Trophoblast cell (in vitro differentiated cells and primary cell): Measurements from ENCODE around the gene RAB7A.
A peak's percentile ranks its signal among the peaks of the same experiment; 100 is the strongest.

Source experiments
- DNase-seq, 2 donors: peaks; one replicate each; pipeline ENCODE4 v3.0.0-alpha.2; 2016
- H2AFZ ChIP-seq: 2 replicates; pipeline ENCODE4 v1.6.1; 2013; ENCODE audit warnings: low read length, moderate library complexity, mild to moderate bottlenecking; ENCODE audit not compliant: insufficient read depth, poor library complexity
- H2AK5ac ChIP-seq: 2 replicates; pipeline ENCODE4 v1.6.1; 2013; ENCODE audit warnings: mild to moderate bottlenecking, low read length
- H2BK120ac ChIP-seq: 2 replicates; pipeline ENCODE4 v1.6.1; 2013; ENCODE audit warnings: low read length, mild to moderate bottlenecking, moderate library complexity; ENCODE audit not compliant: insufficient read depth, poor library complexity
- H2BK12ac ChIP-seq: 2 replicates; pipeline ENCODE4 v1.6.1; 2013; ENCODE audit warnings: mild to moderate bottlenecking, low read length, moderate library complexity
- H2BK5ac ChIP-seq: 2 replicates; pipeline ENCODE4 v1.6.1; 2013; ENCODE audit warnings: low read length, low read depth, moderate library complexity, mild to moderate bottlenecking; ENCODE audit not compliant: poor library complexity
- H3K14ac ChIP-seq: 2 replicates; pipeline ENCODE4 v1.6.1; 2013; ENCODE audit warnings: mild to moderate bottlenecking, low read length
- H3K18ac ChIP-seq: 2 replicates; pipeline ENCODE4 v1.6.1; 2013; ENCODE audit warnings: mild to moderate bottlenecking, low read length
- H3K23ac ChIP-seq: 2 replicates; pipeline ENCODE4 v1.6.1; 2013; ENCODE audit warnings: low read length
- H3K27ac ChIP-seq: 2 replicates; pipeline ENCODE4 v1.5.1; 2013; ENCODE audit warnings: low read depth, mild to moderate bottlenecking, inconsistent platforms, low read length, moderate library complexity
- H3K27me3 ChIP-seq: 2 replicates; pipeline ENCODE4 v1.6.1; 2013; ENCODE audit warnings: inconsistent platforms, mild to moderate bottlenecking, low read length, moderate library complexity; ENCODE audit not compliant: insufficient read depth
- H3K36me3 ChIP-seq, 2 experiments: 1 replicate in 1 of 2; 2 replicates in 1 of 2; pipeline ENCODE4 v1.6.1; 2013; ENCODE audit warnings: low read length in 2 of 2, mild to moderate bottlenecking in 2 of 2, moderate library complexity in 1 of 2; ENCODE audit not compliant: insufficient read depth in 2 of 2, control insufficient read depth in 1 of 2
- H3K4ac ChIP-seq: 2 replicates; pipeline ENCODE4 v1.6.1; 2013; ENCODE audit warnings: low read depth, mild to moderate bottlenecking, low read length, moderate library complexity
- H3K4me1 ChIP-seq, 2 experiments: 1 replicate in 1 of 2; 2 replicates in 1 of 2; pipeline ENCODE4 v1.6.1; 2013; ENCODE audit warnings: low read length in 2 of 2, mild to moderate bottlenecking in 2 of 2, moderate library complexity in 1 of 2; ENCODE audit not compliant: insufficient read depth in 2 of 2, control insufficient read depth in 1 of 2
- H3K4me2 ChIP-seq: 2 replicates; pipeline ENCODE4 v1.6.1; 2013; ENCODE audit warnings: inconsistent platforms, mild to moderate bottlenecking, low read length, moderate library complexity
- H3K4me3 ChIP-seq: 2 replicates; pipeline ENCODE4 v1.5.1; 2013; ENCODE audit warnings: mild to moderate bottlenecking, low read depth, low read length, inconsistent platforms
- H3K79me1 ChIP-seq: one replicate; pipeline ENCODE4 v1.6.1; 2013; ENCODE audit warnings: low read length
- H3K79me2 ChIP-seq: 2 replicates; pipeline ENCODE4 v1.6.1; 2013; ENCODE audit warnings: low read length, mild to moderate bottlenecking; ENCODE audit not compliant: control insufficient read depth, insufficient read depth, poor library complexity
- H3K9ac ChIP-seq: 2 replicates; pipeline ENCODE4 v1.6.1; 2013; ENCODE audit warnings: mild to moderate bottlenecking, low read length
- H3K9me3 ChIP-seq: 2 replicates; pipeline ENCODE4 v1.6.1; 2013; ENCODE audit warnings: low read depth, mild to moderate bottlenecking, control low read depth, inconsistent platforms, low read length; ENCODE audit not compliant: insufficient read depth
- H4K12ac ChIP-seq: 2 replicates; pipeline ENCODE4 v1.6.1; 2013; ENCODE audit warnings: low read depth, mild to moderate bottlenecking, low read length, moderate library complexity
- H4K8ac ChIP-seq: 2 replicates; pipeline ENCODE4 v1.6.1; 2013; ENCODE audit warnings: low read depth, mild to moderate bottlenecking, low read length, moderate library complexity
- H4K91ac ChIP-seq: one replicate; pipeline ENCODE4 v1.6.1; 2013; ENCODE audit warnings: low read depth, mild to moderate bottlenecking, low read length, moderate library complexity
- WGBS: extraction: QIAGEN DNeasy Blood & Tissue Kit; methylation state at CpG from one replicate; pipeline ENCODE4 v1.1.7; 2013; ENCODE audit warnings: missing lambda C conversion rate; ENCODE audit not compliant: insufficient read length, insufficient coverage; ENCODE audit errors: extremely low coverage; 5-methylcytosine and 5-hydroxymethylcytosine counted together

Gene RAB7A

DNA sequence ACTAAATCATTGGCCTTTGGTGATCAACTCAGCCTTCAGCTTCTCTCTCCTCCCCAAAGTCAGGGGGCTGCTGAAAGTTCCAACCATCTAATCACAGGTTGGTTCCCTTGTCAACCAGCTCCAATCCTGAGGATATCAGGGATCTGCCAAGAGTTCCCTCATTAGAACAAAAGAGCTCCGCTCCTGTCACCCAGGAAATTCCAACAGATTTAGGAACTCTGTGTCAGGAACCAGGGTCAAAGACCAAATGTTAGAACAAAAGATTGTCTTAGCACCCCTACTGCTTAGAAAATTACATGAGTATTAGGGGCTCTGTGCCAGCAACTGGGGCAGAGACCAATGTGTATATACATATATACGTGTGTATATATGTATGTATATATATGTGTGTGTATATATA is 32.3 kb upstream of the RAB7A start:
- H3K4ac ChIP-seq, result no peak overlapping the region
- H2BK120ac ChIP-seq, result no peak overlapping the region
- H3K4me3 ChIP-seq, result no peak overlapping the region
- H2AK5ac ChIP-seq, result no peak overlapping the region
- WGBS, result no CpG with 5 or more reads among the region's 2 CpGs
- no peak overlapping the region for H2BK12ac ChIP-seq
- H3K4me1 ChIP-seq, result peaks cover 0 to 4% of the 10 kb centered on the region in 2 experiments
- H3K14ac ChIP-seq, result no peak overlapping the region
- no peak overlapping the region for H3K27ac ChIP-seq
- H4K12ac ChIP-seq, result no peak overlapping the region
- H2AFZ ChIP-seq, result no peak overlapping the region
- no peaks in the 10 kb centered on the region for H3K36me3 ChIP-seq
- H3K18ac ChIP-seq, result no peak overlapping the region
- H4K91ac ChIP-seq, result no peak overlapping the region
- H3K79me1 ChIP-seq, result peaks cover 3% of the 10 kb centered on the region
- no peak overlapping the region for H3K9ac ChIP-seq
- no peak overlapping the region for H3K4me2 ChIP-seq
- DNase-seq, result no peak
- H3K9me3 ChIP-seq, result no peaks in the 10 kb centered on the region
- peaks cover 2% of the 10 kb centered on the region for H3K79me2 ChIP-seq
- no peak overlapping the region for H2BK5ac ChIP-seq
- H4K8ac ChIP-seq, result no peak overlapping the region
- H3K27me3 ChIP-seq, result no peaks in the 10 kb centered on the region
- H3K23ac ChIP-seq, result no peak overlapping the region

GRCh38 chr3:128697341-128697740 is 28.6 kb upstream of the RAB7A start:
- Histone ChIP-seq H3K4ac (no peak overlapping the region), H3K14ac (no peak overlapping the region), H2BK12ac (no peak overlapping the region), H4K91ac (no peak overlapping the region), H3K79me1 (peaks cover 3% of the 10 kb centered on the region), H3K4me3 (no peak overlapping the region), H3K4me1 (peaks cover 0 to 6% of the 10 kb centered on the region in 2 experiments), H4K8ac (no peak overlapping the region), H2BK120ac (no peak overlapping the region), H3K9me3 (no peaks in the 10 kb centered on the region), H3K4me2 (no peak overlapping the region), H3K27ac (no peak overlapping the region), H3K18ac (no peak overlapping the region), H2BK5ac (no peak overlapping the region), H2AK5ac (no peak overlapping the region), H2AFZ (no peak overlapping the region), H3K36me3 (no peaks in the 10 kb centered on the region), H4K12ac (no peak overlapping the region), H3K27me3 (no peaks in the 10 kb centered on the region), H3K23ac (no peak overlapping the region), H3K79me2 (peaks cover 2% of the 10 kb centered on the region), H3K9ac (no peak overlapping the region)
- whole genome bisulfite sequencing, result no CpG with 5 or more reads among the region's 8 CpGs
- DNase-seq, result peak in 1 of 2 donors; percentile 35

DNA sequence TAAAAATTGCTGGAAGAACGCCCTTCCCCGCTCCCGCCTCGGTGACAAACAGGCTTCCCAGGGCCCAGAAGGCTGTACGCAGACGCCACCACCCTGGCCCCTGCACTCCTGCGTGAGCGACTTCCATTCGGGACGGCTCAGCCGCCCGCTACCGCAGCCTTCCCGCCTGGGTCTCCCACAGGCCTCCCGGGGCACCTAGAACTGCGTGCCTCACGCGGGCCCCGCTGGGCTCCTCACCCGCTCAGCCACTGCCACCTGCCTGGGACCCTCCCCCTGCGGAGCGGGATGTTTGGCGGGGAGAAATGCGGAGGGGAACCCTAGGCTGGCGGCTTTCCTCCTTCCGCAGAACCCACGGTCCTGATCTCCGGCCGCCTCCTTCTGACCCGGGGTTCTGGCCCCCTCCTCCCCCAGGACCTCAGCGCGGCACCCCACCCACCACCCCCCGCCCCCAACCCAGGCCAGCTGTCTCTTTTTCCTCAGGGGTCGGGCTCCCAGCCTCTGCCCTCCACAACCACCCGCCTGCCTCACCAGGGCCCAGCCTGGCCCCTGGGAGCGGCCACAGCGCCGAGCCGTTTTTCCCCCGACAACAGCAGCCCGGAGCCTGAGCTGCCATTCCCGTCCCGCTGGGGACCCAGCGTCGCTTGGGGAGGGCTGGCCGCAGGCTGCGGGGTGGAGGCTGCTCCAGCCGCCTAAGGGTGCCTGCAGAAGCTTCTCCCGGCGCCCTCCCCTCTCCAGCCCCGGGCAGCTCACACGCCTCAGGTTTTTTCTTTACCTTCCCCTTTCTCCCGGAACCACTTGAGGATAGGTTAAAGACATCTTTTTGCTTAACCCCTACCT is 27.6 kb upstream of the RAB7A start:
- no peak overlapping the region for H3K18ac ChIP-seq
- H3K79me1 ChIP-seq, result peaks cover 3% of the 10 kb centered on the region
- H4K91ac ChIP-seq, result no peak overlapping the region
- peak overlapping the region; percentile 50 for H4K12ac ChIP-seq
- no CpG with 5 or more reads among the region's 53 CpGs for WGBS
- peak overlapping the region; percentile 25 for H2BK12ac ChIP-seq
- H3K14ac ChIP-seq, result peak overlapping the region; percentile 71
- H3K9ac ChIP-seq, result no peak overlapping the region
- no peaks in the 10 kb centered on the region for H3K27me3 ChIP-seq
- peak; percentile 91 for DNase-seq
- H3K4ac ChIP-seq, result no peak overlapping the region
- peaks cover 2% of the 10 kb centered on the region for H3K79me2 ChIP-seq
- H3K36me3 ChIP-seq, result no peaks in the 10 kb centered on the region
- H4K8ac ChIP-seq, result peak overlapping the region; percentile 67
- no peaks in the 10 kb centered on the region for H3K9me3 ChIP-seq
- H3K4me1 ChIP-seq, result peaks cover 0 to 6% of the 10 kb centered on the region in 2 experiments
- H2BK5ac ChIP-seq, result no peak overlapping the region
- no peak overlapping the region for H3K27ac ChIP-seq
- peak overlapping the region; percentile 80 for H3K4me2 ChIP-seq
- H3K4me3 ChIP-seq, result peak overlapping the region; percentile 65
- H2BK120ac ChIP-seq, result peak overlapping the region; percentile 41
- no peak overlapping the region for H3K23ac ChIP-seq
- no peak overlapping the region for H2AK5ac ChIP-seq
- peak overlapping the region; percentile 61 for H2AFZ ChIP-seq

- Histone ChIP-seq H4K8ac (no peak overlapping the region), H2BK12ac (no peak overlapping the region), H3K4ac (no peak overlapping the region), H3K4me3 (no peak overlapping the region), H3K79me1 (peaks cover 3% of the 10 kb centered on the region), H3K36me3 (no peaks in the 10 kb centered on the region), H2AFZ (no peak overlapping the region), H3K27ac (no peak overlapping the region), H3K9ac (no peak overlapping the region), H3K18ac (no peak overlapping the region), H2BK120ac (no peak overlapping the region), H3K79me2 (peaks cover 2% of the 10 kb centered on the region), H4K12ac (no peak overlapping the region), H4K91ac (no peak overlapping the region), H3K27me3 (no peaks in the 10 kb centered on the region), H3K9me3 (no peaks in the 10 kb centered on the region), H3K4me1 (peaks cover 0 to 6% of the 10 kb centered on the region in 2 experiments), H3K4me2 (no peak overlapping the region), H2AK5ac (no peak overlapping the region), H3K14ac (no peak overlapping the region), H2BK5ac (no peak overlapping the region), H3K23ac (no peak overlapping the region)
- peak; percentile 48 to 83 for DNase-seq
- WGBS, result no CpG with 5 or more reads among the region's 11 CpGs
Observed at GRCh38 chr3:128701342-128702212, 24.4 kb upstream of the RAB7A start.
